GM12878 (cell line): ENCODE measurements around the gene MOV10L1. TPM values are rescaled to one million over a fixed set of nuclear protein-coding genes. Genes with fewer than 3 reads are reported as not detected.

Experiments
- ATAC-seq: fragments of 200-7000 bp; cut with Tn5 transposase; 3 replicates; pipeline ENCODE4 v1.9.1; 2020; ENCODE audit warnings: mild to moderate bottlenecking, moderate library complexity
- BruUV-seq: library from RNA; stranded (reverse); fragments of 400-500 nt; replicated peaks from 2 replicates; lab custom pipeline; 2021; lab: Mats Ljungman, UMichigan
- CTCF ChIA-PET: fragments of 300-600 bp; sonication (Branson Sonifier 250); formaldehyde crosslinking; extraction: SDS; loops from one replicate; lab custom pipeline; 2021; ENCODE audit warnings: inconsistent platforms; lab: Yijun Ruan, JAX
- POLR2A ChIA-PET: fragments of 350-600 bp; formaldehyde crosslinking; extraction: SDS; loops from one replicate; lab custom pipeline; 2021; ENCODE audit warnings: inconsistent platforms; lab: Charles Lee
- RAD21 ChIA-PET: fragments of 300-600 bp; sonication (Branson Sonifier 250); formaldehyde crosslinking; loops from one replicate; lab custom pipeline; 2023; ENCODE audit warnings: antibody characterized with exemption; ENCODE audit not compliant: unreplicated experiment; lab: Charles Lee
- SMC1A ChIA-PET: fragments of 300-600 bp; sonication (Branson Sonifier 250); formaldehyde crosslinking; loops from one replicate; lab custom pipeline; 2023; ENCODE audit not compliant: unreplicated experiment, uncharacterized antibody; lab: Charles Lee
- DNase-seq: peaks from one replicate; pipeline ENCODE4 v3.0.0-alpha.2; 2011; ENCODE audit warnings: low read depth, low spot score
- FAIRE-seq: peaks from 3 replicates; lab custom pipeline; 2011; peaks lifted over from hg19 to GRCh38; lab: Jason Lieb, UNC
- H2AFZ ChIP-seq: 2 replicates; pipeline ENCODE4 v1.6.0; 2011; ENCODE audit warnings: low read depth, low read length, control low read depth; ENCODE audit not compliant: control insufficient read depth
- H3K27ac ChIP-seq: 2 replicates; pipeline ENCODE4 v1.5.1; 2011; ENCODE audit warnings: control low read depth; ENCODE audit not compliant: control insufficient read depth, insufficient read depth
- H3K27me3 ChIP-seq, 2 experiments: replicated peaks in 1 of 2; 2 replicates each; pipeline versions ENCODE4 v1.6.0 to v1.6.1; 2011; ENCODE audit warnings: low read length in 1 of 2; ENCODE audit not compliant: control insufficient read depth in 2 of 2, insufficient read depth in 2 of 2
- H3K36me3 ChIP-seq, 2 experiments: 2 replicates each; pipeline ENCODE4 v1.5.1; 2011; ENCODE audit warnings: low read length in 1 of 2; ENCODE audit not compliant: control insufficient read depth in 2 of 2, insufficient read depth in 2 of 2
- H3K4me1 ChIP-seq: 2 replicates; pipeline ENCODE4 v1.6.1; 2011; ENCODE audit warnings: mild to moderate bottlenecking, low read length, moderate library complexity, mixed read lengths; ENCODE audit not compliant: control insufficient read depth, insufficient read depth
- H3K4me2 ChIP-seq: 2 replicates; pipeline ENCODE4 v1.6.0; 2011; ENCODE audit warnings: control low read depth; ENCODE audit not compliant: control insufficient read depth, insufficient read depth
- H3K4me3 ChIP-seq: fragments of 200-600 bp; sonication (generic); 2 replicates; pipeline ENCODE4 v1.5.1; 2016
- H3K79me2 ChIP-seq: 2 replicates; pipeline ENCODE4 v1.6.0; 2011; ENCODE audit warnings: low read length; ENCODE audit not compliant: control insufficient read depth, insufficient read depth
- H3K9ac ChIP-seq: 2 replicates; pipeline ENCODE4 v1.8.0; 2011; ENCODE audit warnings: low read length, control low read depth, mixed read lengths; ENCODE audit not compliant: control insufficient read depth, insufficient read depth
- H3K9me3 ChIP-seq: replicated peaks from 3 replicates; pipeline ENCODE4 v1.5.1; 2011; ENCODE audit warnings: mild to moderate bottlenecking, low read length; ENCODE audit not compliant: control insufficient read depth, insufficient read depth
- H4K20me1 ChIP-seq: 2 replicates; pipeline ENCODE4 v1.6.0; 2011; ENCODE audit not compliant: control insufficient read depth, insufficient read depth
- CUX1 ChIP-seq: IDR thresholded peaks from 2 replicates; pipeline ENCODE4 v1.6.1; 2012; ENCODE audit warnings: improper control_type of control experiment, low read depth, low read length; ENCODE audit not compliant: insufficient replicate concordance
- ETV6 ChIP-seq, 2 experiments: fragments of 450-650 bp in 1 of 2; IDR thresholded peaks in 1 of 2; conservative IDR thresholded peaks in 1 of 2; 2 replicates each; pipeline ENCODE4 v1.6.1; 2014; ENCODE audit warnings: antibody characterized with exemption in 1 of 2, borderline replicate concordance in 1 of 2, low read depth in 1 of 2, mild to moderate bottlenecking in 1 of 2, moderate library complexity in 1 of 2
- GATAD2B ChIP-seq: fragments of 450-650 bp; conservative IDR thresholded peaks from 2 replicates; pipeline ENCODE4 v1.6.1; 2017; ENCODE audit warnings: low read depth, mild to moderate bottlenecking, moderate library complexity
- HDGF ChIP-seq: fragments of 450-650 bp; IDR thresholded peaks from 2 replicates; pipeline ENCODE4 v1.6.1; 2016; ENCODE audit warnings: antibody characterized with exemption
- JUNB ChIP-seq: IDR thresholded peaks from 2 replicates; pipeline ENCODE4 v1.6.1; 2016; ENCODE audit warnings: antibody characterized with exemption, mild to moderate bottlenecking
- MTA3 ChIP-seq: IDR thresholded peaks from 2 replicates; pipeline ENCODE4 v1.6.1; 2012; ENCODE audit warnings: low read length, inconsistent platforms, borderline replicate concordance
- PML ChIP-seq: IDR thresholded peaks from 2 replicates; pipeline ENCODE4 v1.6.1; 2012; ENCODE audit warnings: low read length, inconsistent platforms
- SMC3 ChIP-seq: IDR thresholded peaks from 2 replicates; pipeline ENCODE4 v1.6.1; 2011; ENCODE audit warnings: low read length, improper control_type of control experiment, borderline replicate concordance
- USF2 ChIP-seq: IDR thresholded peaks from 2 replicates; pipeline ENCODE4 v1.6.1; 2011; ENCODE audit warnings: low read depth, low read length, improper control_type of control experiment, borderline replicate concordance
- ZNF24 ChIP-seq: fragments of 450-650 bp; IDR thresholded peaks from 2 replicates; pipeline ENCODE4 v1.6.1; 2017; ENCODE audit warnings: antibody characterized with exemption, mild to moderate bottlenecking
- WGBS: methylation state at CpG from one replicate; pipeline ENCODE4 v1.1.6; 2016; ENCODE audit warnings: low lambda C conversion rate; ENCODE audit not compliant: insufficient replicate concordance, insufficient coverage; ENCODE audit errors: missing lambda C conversion rate; 5-methylcytosine and 5-hydroxymethylcytosine counted together
- in situ Hi-C: fragments of 300-500 bp; cut with MboI; formaldehyde crosslinking; loops from 9 replicates; pipeline ENCODE4 v1.14.3; 2018; ENCODE audit warnings: mixed read lengths
- intact Hi-C: fragments of 100-400 bp; cut with micrococcal nuclease; formaldehyde crosslinking; loops from one replicate; pipeline ENCODE4 v1.14.2; 2022; ENCODE audit not compliant: unreplicated experiment
- polyA plus RNA-seq, 11 experiments: library from polyadenylated mRNA; depleted of rRNA in 4 of 11; unstranded in 6 of 11; stranded (reverse) in 5 of 11; fragments of >200 nt; fragmentation: Nextera tagmentation in 4 of 11; fragmentation: Illumina TruSeq in 1 of 11; extraction: Ambion mirVana in 4 of 11; extraction: Trizol in 1 of 11; gene quantifications; 1 replicate in 1 of 11; 2 replicates in 10 of 11; pipeline versions ENCODE4 v1.2.1 to v1.2.3, GENCODE V29; 2011 to 2016; ENCODE audit warnings: inconsistent platforms in 2 of 11, missing spikeins in 2 of 11, low read depth in 1 of 11
- total RNA-seq, 4 experiments: library from RNA; depleted of rRNA in 3 of 4; stranded (reverse); fragments of >200 nt in 3 of 4; fragmentation: Illumina TruSeq in 1 of 4; extraction: Trizol in 1 of 4; gene quantifications; 2 replicates each; pipeline versions ENCODE4 v1.2.1 to v1.2.3, GENCODE V29; 2013 to 2021

Gene MOV10L1
- total and polyA plus RNA-seq, 10 of the 15 experiments (the other 5 are each of a cell fraction or from before 2014, with no cell fraction given) = 0.22 TPM; not detected in 9

- TF ChIP-seq GATAD2B (no peak), HDGF (no peak), MTA3 (no peak), JUNB (no peak), ZNF24 (no peak)
Observed at GRCh38 chr22:50072167-50072555, 17.6 kb upstream of the MOV10L1 start (continued).

- in situ Hi-C loops = no loop called here
- no peak overlapping the region for H3K27ac ChIP-seq
- DNase-seq = no peak
- no peak for TF ChIP-seq CUX1
- no peak for TF ChIP-seq USF2
- TF ChIP-seq ETV6 (conservative IDR thresholded peaks at IDR 0.05 in 1 of 2, IDR thresholded peaks at IDR 0.05 in 1 of 2; ENCODE audit: borderline replicate concordance in 1 of 2, low read depth in 1 of 2) = no peak
- no peak for TF ChIP-seq PML
- TF ChIP-seq SMC3 = no peak
- H2AFZ ChIP-seq = no peak overlapping the region
- ChIA-PET SMC1A (no interaction called here), RAD21 (no interaction called here), CTCF (no interaction called here), POLR2A (no interaction called here)
- no peak overlapping the region for H3K4me2 ChIP-seq
- BruUV-seq = no TSS peak
- H3K9ac ChIP-seq = no peak overlapping the region
- H3K36me3 ChIP-seq = no peaks in the 10 kb centered on the region
- H3K4me1 ChIP-seq = no peaks in the 10 kb centered on the region
- H3K9me3 ChIP-seq = no peaks in the 10 kb centered on the region
- H3K4me3 ChIP-seq = no peak overlapping the region
- FAIRE-seq = no peak
- ATAC-seq = no peak
- no peaks in the 10 kb centered on the region for H4K20me1 ChIP-seq
- intact Hi-C loops = no loop called here
- H3K79me2 ChIP-seq = no peaks in the 10 kb centered on the region
- WGBS = 40% methylated on average over 28 of the region's 28 CpGs
- no peaks in the 10 kb centered on the region; a peak in 2 of 4 replicates for H3K27me3 ChIP-seq
Observed at GRCh38 chr22:50072714-50073538, 16.9 kb upstream of the MOV10L1 start.
